ENCODE measurements around the gene HMCN1. TPM values are rescaled to one million over a fixed set of nuclear protein-coding genes. Genes with fewer than 3 reads are reported as not detected.

Gene HMCN1
- total RNA-seq, 1 experiment from 2014 or later = 0.23 TPM

DNA sequence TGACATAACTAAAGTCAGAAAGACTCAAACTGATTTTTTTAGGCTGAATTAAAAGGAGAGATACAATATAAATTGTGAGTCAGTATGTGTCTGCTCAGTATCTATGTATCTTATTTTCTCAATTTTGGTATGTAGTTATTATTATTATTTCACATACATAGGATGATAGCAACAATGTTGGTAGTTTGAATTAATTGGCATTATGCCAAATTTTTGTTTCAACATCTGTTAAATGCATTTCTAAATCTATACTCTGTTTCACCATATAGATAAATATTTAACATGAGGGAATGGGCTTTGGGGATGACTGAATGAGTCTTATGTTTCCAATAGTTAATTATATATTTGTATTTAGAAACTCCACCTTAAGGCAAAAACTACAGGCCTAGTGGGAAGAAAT is 12.6 kb upstream of the HMCN1 start:
- ATAC-seq = no peak
- Histone ChIP-seq H3K36me3 (ENCODE audit: control insufficient read depth, insufficient read depth, low read length) (no peaks in the 10 kb centered on the region), H3K27ac (ENCODE audit: low read length) (no peak overlapping the region), H3K9me3 (ENCODE audit: control insufficient read depth, insufficient read depth, low read depth, low read length) (no peaks in the 10 kb centered on the region), H3K4me1 (ENCODE audit: control insufficient read depth, insufficient read depth, low read length) (no peaks in the 10 kb centered on the region), H3K27me3 (ENCODE audit: control insufficient read depth, insufficient read depth, low read length) (no peaks in the 10 kb centered on the region), H3K4me3 (ENCODE audit: low read depth in 2 of 2, low read length in 2 of 2) (no peak overlapping the region)
- no TSS peak for BruUV-seq (replicated peaks)
- TF ChIP-seq REST (IDR thresholded peaks at IDR 0.05; ENCODE audit: insufficient read depth in 1 of 2, low read depth in 2 of 2, low read length in 1 of 2) = no peak
- TF ChIP-seq POLR2AphosphoS5 (IDR thresholded peaks at IDR 0.05; ENCODE audit: low read depth, low read length) = no peak
- TF ChIP-seq TCF7L2 (IDR thresholded peaks at IDR 0.05; ENCODE audit: low read depth, low read length) = no peak
- no peak for TF ChIP-seq SIN3A (IDR thresholded peaks at IDR 0.05; ENCODE audit: borderline replicate concordance, insufficient read depth, low read depth, low read length)
- TF ChIP-seq CTCF (IDR thresholded peaks at IDR 0.05) = no peak
- POLR2A ChIA-PET = no interaction called here
- CTCF ChIA-PET = no interaction called here
- no peak for DNase-seq (ENCODE audit: low read depth, low spot score)
- in situ Hi-C loops (cut with HindIII; ENCODE audit: low pct_unique_long_range_greater_than_20kb, low sequenced_read_pairs) (no loop called here), intact Hi-C loops (cut with micrococcal nuclease; ENCODE audit: unreplicated experiment) (no loop called here)

DNA sequence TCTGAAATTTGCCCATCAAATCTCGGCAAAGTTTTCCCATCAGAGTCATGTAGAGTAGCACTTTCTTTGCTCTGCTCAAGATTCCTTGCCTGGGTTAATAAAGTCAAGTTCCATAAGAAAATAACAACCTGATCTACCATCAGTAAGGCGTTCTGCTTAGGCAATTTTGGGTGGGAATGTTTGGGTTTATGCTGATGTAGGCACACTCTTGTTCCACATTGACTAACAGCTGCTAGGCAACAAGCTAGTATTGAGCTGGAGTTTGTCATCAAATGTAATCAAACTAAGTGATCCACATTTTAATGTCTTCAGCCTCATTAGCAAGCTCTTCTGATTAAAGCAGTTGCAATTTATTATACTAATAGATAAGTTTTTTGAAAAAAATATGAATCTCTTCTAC is 12.1 kb upstream of the HMCN1 start:
- ChIA-PET POLR2A (no interaction called here), CTCF (no interaction called here)
- H3K27me3 ChIP-seq (ENCODE audit: control insufficient read depth, insufficient read depth, low read length) = no peaks in the 10 kb centered on the region
- DNase-seq (ENCODE audit: low read depth, low spot score) (no peak), ATAC-seq (no peak)
- no peak overlapping the region for H3K4me3 ChIP-seq (ENCODE audit: low read depth in 2 of 2, low read length in 2 of 2)
- intact Hi-C loops (cut with micrococcal nuclease; ENCODE audit: unreplicated experiment) = no loop called here
- no peaks in the 10 kb centered on the region for H3K36me3 ChIP-seq (ENCODE audit: control insufficient read depth, insufficient read depth, low read length)
- H3K27ac ChIP-seq (ENCODE audit: low read length) = no peak overlapping the region
- in situ Hi-C loops (cut with HindIII; ENCODE audit: low pct_unique_long_range_greater_than_20kb, low sequenced_read_pairs) = no loop called here
- no peaks in the 10 kb centered on the region for H3K4me1 ChIP-seq (ENCODE audit: control insufficient read depth, insufficient read depth, low read length)
- TF ChIP-seq CTCF (IDR thresholded peaks at IDR 0.05) (no peak), REST (IDR thresholded peaks at IDR 0.05; ENCODE audit: insufficient read depth in 1 of 2, low read depth in 2 of 2, low read length in 1 of 2) (no peak), POLR2AphosphoS5 (IDR thresholded peaks at IDR 0.05; ENCODE audit: low read depth, low read length) (no peak), TCF7L2 (IDR thresholded peaks at IDR 0.05; ENCODE audit: low read depth, low read length) (no peak), SIN3A (IDR thresholded peaks at IDR 0.05; ENCODE audit: borderline replicate concordance, insufficient read depth, low read depth, low read length) (no peak)
- H3K9me3 ChIP-seq (ENCODE audit: control insufficient read depth, insufficient read depth, low read depth, low read length) = no peaks in the 10 kb centered on the region
- BruUV-seq (replicated peaks) = no TSS peak

All from Panc1 (cell line).